Hematopoietic multipotent progenitor cell treated with erythropoietin and hydrocortisone succinate and interleukin-3 and kit ligand, for 15 days (in vitro differentiated cells): ENCODE data around the gene NCEH1.
"Not testable (repeated sequence)": the region's sequence is repeated elsewhere in the genome, so short reads cannot be mapped to it uniquely, and the experiment has no call there.

Experiments used
- DNase-seq: peaks from one replicate; pipeline ENCODE4 v3.0.0-alpha.2; 2015; ENCODE audit warnings: low spot score

Gene NCEH1

DNA sequence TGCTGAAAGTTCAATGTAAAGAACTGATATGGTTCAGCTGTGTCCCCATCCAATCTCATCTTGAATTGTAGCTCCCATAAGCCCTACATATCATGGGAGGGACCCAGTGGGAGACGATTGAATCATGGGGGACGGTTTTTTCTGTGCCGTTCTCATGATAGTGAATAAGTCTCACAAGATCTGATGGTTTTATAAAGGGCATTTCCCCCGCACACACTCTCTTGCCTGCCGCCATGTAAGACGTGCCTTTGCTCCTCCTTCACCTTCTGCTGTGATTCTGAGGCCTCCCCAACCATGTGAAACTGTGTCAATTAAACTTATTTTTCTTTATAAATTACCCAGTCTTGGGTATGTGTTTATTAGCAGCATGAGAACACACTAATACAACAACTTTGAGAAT, 101.1 kb downstream of the NCEH1 start:
- no peak for DNase-seq

DNA sequence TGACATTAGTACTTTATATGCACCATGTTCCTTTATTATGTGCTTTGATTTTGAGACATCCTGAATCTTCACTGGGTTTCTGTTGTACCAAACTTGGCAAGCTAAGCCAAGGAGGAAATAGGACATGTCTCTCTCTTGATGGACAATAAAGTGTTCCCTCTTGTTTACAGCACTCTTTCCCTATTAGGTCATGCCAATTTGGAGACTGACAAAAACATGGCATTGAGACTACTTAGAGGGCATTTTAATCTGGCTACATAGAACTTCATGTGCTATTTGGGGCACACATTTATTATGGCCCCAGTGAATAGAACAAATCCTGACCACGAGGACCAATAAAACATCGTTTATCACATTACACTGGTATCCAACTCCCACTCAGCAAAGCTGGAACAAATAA, 102.3 kb downstream of the NCEH1 start:
- DNase-seq = no peak

DNA sequence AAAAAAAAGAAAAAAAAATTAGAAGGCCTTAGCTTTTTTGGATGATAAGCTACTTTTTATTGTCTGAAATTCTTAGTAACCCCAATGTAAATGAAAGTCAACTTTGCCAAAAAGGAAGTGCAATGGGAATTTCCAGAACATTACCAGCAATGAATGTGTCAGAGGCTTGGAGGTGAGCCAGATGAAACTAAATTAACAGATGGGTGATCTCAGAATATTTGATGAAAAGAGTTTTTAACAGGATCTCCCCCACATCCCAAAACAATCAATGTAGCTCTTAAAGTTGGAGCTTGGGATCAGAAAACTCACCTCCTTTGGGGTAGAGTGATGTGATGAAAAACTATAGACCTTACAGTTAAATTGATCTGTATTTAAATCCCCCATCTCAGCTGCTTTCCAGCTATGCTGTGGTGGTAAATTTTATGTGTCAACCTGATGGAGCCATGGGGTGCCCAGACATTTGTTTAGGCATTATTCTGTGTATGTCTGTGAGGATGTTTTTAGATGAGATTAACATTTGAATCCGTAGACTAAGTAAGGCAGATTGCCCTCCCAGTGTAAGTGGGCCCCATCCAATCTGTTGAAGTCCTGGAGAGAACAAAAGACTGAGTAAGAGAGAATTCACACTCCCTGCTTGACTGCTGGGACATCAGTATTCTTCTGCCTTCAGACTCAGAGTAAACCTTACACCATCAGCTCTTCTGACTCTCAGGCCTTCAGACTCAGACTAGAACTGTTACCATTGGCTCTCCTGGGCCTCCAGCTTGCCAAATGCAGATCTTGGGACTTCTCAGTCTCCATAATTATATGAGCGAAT, 103.4 kb downstream of the NCEH1 start:
- DNase-seq = no peak

DNA sequence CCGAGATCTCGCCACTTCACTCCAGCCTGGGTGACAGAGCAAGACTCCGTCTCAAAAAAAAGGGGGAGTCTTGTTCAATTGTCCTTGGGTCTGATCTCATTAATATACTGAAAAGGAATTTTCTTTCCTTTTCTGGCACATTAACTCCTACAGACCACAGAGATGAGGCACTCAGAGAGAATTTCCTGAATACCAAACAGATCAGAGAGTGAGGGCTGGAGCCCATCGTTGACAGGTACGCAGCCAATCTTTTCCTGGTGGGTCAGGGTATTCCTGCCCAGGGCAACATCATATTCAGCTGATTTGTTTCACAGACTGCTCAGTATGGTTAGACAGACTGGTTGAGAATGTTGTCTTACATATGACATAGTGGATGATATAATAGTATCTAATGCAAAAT, 104.8 kb downstream of the NCEH1 start:
- no peak for DNase-seq

DNA sequence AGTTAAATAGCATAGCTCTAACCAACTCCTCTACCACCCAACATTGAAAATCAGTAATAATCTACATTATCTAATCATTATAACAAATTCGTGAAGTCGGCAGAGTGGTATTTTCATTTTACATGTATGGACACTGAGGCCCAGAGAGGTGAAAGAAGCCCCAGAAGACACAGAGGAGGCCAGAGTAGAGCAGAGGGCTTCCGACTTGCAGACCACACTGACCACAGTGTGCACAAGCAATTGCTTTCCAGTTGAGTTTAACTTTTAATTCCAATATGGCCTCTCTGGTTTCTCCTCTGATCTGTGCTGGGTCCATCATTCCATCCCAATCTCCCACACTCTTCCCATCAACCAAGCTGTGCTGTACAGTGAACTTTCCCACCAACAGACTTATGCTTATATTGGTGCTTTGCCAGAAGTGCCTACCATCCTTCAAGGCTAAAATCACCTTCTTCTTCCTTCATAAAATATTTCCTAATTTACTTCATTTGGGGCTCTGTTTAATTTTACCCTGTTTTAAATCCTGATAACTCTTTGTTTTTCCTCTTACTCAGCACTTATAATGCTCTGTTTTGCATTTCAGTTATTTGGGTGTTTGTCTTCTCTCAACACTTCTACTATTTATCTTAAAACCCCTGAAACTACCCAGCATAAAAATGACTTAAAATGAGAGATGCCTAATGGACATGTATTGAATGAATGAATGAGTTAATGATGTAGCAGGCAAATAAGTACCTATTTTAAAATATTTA, 105.8 kb downstream of the NCEH1 start:
- DNase-seq = no peak

DNA sequence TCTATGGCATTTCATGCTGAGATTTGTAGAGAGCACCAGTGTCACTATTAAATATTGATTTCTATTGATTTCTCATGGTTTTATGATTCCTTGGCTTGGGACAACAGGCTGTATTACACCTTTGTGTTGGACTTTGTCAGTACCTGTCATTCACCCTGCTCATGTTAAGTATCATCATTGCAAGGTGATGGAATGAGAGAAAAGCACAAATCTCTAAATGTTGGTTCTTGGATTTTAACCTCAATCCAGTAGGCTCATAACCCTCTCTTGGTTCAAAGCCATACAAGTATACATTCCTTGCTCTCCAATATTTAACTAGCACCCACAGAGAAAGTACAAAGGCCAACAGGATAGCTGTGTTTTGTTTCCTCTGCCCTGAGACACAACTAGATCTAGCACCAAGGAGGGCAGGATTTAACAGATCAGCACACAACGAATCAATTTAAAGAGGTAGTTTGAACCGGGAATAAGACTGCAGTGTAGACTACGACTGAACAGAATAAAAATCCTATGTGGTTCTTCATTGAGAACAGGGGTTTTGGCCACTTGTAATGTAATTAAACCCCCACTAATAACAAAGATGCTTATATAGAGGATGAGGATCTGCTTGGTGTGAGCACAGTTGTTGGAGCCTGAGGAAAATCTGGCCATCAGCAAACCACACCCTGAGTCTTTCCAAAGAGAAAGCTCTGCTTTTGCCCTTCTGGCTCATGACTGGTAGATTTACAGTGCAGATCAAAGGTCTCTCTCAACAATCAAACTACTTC, 109.6 kb downstream of the NCEH1 start:
- DNase-seq = no peak

DNA sequence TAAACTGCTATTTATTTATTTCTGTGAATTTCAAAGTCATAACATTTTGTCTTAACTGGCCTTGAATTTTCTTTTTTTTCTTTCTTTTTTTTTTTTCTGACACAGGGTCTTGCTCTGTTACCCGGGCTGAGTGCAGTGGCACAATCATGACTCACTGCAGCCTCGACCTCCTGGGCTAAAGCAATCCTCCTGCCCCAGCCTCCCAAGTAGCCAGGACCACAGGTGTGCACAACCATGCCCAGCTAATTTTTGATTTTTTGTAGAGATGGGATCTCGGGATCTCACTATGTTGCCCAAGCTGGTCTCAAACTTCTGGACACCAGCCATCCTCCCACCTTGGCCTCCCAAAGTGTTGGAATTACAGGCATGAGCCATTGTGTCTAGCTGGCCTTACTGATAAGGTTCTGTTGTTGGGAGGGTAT, 110.2 kb downstream of the NCEH1 start:
- DNase-seq = no peak

DNA sequence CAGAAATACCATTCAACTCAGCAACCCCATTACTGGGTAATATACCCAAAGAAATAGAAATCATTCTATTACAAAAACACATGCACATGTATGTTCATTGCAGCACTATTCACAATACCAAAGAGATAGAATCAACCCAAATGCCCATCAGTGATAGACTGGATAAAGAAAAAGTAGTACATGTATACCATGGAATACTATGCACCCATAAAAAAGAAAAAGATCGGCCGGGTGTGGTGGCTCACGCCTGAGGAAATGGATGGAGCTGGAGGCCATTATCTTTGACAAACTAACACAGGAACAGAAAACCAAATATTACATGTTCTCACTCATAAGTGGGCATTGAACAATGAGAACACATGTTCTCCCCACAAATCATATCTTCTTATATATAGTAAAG, 112.0 kb downstream of the NCEH1 start:
- DNase-seq = no peak

DNA sequence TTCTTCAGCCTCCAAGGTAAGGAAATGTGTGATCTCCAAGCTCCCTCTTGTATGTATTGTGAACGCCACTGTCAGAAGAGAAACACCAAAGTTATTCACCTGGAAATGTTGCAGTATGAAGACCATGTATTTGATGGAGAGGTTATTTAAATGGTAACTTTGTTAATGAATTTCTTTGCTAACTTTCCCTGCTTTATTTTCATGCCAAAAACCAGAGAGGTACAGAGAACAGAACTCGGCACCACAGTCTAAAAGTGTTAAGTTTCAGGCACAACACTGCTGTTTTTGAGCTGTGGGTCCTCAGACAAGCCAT, 114.5 kb downstream of the NCEH1 start:
- no peak for DNase-seq

DNA sequence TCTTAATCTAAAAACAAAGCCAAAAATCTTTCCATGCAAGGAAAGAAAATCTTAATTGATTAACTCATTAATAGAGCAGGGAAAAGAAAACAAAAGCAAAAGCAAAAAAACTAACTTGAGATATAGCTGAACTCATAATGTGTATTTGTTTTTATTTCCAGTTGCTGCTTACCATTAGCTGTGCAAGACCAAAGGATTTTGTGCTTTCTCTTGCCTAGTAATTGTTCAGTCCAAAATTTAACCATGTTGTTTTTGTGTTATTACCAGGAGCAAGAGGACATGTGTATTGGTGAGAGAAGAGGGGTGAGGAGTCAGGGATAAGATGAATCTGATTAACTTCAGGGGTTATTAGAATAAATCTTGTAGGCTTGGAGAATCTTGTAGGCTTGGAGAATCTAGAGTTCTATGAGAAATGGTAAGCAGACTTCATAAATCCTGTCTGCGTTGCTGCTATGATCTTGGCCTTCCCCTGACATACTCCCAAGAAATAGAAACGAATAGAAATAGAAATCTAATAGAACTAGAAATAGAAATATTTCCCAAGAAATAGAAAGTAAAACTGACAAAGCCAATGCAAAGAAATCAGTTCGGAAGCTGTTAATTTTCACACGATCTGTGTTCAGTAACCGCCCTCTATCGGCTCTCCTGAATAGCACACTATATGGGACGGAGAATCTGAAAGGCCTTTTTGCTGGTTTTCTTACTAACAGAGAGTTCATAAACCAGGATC, 115.0 kb downstream of the NCEH1 start:
- DNase-seq = peak; percentile 47

DNA sequence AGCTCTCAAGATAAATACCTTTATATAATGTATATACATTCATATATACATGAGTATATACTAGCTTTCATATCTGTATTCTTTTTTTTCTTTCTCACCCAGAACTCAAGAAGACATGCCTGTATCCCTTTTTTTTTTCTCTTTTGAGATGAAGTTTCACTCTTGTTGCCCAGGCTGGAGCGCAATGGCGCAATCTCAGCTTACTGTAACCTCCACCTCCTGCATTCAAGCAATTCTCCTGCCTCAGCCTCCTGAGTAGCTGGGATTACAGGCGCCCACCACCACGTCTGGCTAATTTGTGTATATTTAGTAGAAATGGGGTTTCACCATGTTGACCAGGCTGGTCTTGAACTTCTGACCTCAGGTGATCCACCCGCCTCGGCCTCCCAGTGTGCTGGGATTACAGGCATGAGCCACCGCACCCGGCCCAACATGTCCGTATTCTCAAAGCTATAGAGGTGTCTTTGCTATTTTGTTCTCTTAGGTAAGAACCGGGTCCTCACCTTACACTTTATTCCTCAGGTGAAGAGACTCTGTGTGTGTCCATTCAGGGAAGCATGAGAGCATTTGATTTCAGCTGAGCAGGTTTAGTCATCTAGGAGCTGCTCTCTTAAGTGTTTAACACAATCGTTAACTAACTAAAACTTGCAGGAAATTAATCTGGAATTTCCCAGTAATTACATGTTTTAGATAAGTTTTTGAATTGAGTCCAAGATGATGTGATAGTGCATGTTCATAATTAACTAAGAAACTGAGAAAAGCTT, 115.8 kb downstream of the NCEH1 start:
- DNase-seq = not testable (repeated sequence)

DNA sequence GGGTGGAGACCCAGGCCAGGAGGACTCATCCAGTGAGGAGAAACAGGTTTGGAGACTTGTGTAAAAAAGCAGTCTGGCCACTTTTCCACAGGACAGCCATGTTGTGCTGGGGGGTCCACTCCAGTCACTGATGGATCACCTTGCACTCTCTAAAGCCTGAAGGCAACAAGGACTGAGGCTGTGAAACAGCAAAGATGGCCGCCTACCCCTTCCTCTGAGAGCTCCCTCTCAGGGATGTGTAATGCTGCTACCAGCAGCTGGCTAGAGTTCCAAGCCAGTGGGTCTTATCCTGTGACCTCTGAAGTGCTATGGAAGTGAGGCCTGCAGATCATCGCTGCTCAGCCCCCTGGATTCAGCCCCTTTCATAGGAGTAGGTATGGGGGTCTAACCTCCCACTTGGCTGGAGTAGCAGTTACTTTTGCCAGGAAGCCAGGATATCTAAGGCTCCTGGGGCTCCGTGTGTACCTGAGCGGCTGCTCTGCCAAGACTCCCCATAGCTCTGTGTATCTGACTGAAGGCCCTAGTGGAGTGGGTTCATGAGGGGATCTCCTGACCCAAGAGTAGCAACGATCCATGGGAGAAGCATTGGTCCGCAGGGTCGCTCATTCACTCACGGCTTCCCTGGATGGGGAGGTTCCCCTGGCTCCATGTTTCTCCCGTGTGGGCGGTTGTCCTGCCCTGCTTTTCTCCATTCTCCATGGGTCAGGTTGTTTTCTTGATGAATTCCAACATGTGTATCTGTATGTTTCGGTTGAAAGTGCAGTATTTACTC, 117.8 kb downstream of the NCEH1 start:
- DNase-seq = no peak

DNA sequence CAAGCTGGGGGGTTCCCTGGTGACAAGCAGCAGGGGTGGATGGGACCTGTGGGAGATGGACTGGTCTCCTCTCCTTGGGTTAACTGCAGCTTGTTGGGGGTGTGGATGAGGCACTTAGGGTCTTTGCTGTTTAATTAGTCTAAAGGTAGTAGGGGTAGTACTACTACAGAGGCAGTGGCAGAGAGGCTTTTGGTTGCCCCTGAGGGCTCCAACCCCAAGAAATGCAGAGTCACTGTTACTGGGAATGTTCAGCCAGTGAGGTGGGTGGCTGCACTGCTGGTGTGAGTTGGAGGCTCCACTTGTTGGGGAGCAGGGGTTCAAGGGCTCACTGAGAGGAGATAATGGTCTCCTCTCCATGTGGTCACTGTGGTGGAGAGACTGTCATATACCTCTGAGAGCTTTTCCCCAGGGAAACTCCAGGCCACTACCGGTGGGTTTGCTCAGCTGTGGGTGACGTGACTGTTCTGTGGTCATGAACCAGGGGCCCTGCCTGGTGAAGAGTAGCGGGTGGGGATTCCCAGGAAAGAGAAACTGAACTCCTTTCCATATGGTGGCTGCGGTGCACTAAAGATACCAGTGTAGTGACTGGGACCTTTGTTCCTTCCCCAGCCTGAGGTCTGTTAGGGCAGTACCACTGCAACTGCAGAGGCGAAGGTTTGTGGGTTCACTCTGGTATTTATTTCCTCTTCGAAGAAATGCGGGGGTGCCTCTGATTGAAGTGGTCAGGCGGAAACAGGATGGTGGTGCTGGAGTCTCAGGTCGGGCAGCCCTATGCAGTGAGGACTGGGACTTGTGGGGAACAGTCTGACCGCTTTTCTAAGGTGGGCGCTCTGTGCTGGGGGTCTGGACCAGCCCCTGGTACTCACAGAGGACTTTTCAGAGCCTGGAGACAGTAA, 118.7 kb downstream of the NCEH1 start:
- DNase-seq = no peak

DNA sequence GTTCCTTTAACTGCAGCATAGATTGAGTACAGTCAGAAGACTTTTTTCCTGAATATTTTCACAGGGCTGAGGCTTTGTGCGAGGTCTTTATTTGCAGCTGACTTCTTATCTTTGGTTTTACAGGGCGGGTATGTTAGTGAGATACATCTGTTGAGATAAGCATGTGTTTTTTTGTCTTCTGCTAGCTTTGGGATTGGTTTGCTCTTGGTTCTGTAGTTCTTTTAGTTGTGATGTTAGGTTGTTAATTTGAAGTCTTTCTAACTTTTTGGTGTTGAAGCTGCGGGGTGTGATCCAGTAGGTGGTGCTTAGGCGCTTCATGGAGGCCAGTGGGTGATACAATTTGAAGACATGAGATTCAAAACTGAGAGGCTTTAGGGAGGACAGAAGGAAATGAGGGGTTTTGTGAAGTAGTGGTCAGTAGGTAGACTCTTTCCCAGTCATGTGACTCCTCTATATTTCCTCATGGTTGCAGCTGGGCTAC, 119.7 kb downstream of the NCEH1 start:
- DNase-seq = no peak

DNA sequence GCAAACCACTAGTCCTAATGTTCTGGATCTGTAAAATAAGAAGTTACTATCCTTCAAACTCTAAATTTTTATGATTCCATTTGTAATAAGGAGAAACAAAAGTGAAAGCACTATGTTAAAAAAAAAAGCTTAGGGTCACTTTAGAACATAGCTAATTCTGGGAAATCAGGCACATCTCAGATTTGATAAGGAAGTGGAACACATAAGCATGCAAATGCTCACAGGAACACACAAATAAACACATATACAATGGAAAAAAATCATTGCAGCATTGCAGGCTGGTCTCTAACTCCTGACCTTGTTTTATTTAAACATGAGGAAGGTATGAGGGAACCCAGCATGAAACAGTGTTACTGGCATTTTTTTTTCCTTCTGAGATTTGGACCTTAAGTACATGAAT, 124.4 kb downstream of the NCEH1 start:
- DNase-seq = no peak

DNA sequence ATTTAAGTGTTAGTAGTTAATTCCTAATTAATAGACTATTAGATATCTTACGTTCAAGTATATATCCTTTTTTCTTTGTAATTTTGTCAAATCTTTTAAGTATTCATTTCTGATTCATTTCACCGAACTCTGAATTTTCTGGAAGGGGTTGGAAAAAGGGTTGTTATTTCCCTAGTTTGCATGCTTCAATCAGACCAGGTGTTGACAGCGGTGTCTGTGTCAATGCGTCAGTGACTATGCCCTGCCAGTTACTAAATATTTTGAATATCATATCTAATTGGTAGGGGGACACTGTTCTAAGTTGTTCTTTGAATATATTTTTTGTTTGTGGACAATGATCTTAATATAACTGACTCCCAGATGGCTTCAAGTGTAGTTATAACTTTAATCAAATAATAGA, 124.9 kb downstream of the NCEH1 start:
- DNase-seq = no peak

DNA sequence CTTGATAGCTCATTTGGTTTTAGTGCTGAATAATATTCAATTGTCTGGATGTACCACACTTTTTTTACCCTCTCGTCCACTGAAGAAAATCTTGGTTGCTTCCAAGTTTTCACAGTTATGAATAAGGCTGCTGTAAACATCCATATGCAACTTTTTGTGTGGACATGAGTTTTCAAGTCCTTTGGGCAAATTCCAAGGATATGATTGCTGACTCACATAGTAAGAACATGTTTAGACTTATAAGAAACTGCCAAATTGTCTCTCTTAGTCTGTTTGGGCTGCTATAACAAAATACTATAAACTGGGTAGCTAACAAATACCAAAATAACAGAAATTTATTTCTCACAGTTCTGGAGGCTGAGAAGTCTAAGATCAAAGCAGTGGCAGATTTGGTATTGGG, 128.2 kb downstream of the NCEH1 start:
- no peak for DNase-seq

DNA sequence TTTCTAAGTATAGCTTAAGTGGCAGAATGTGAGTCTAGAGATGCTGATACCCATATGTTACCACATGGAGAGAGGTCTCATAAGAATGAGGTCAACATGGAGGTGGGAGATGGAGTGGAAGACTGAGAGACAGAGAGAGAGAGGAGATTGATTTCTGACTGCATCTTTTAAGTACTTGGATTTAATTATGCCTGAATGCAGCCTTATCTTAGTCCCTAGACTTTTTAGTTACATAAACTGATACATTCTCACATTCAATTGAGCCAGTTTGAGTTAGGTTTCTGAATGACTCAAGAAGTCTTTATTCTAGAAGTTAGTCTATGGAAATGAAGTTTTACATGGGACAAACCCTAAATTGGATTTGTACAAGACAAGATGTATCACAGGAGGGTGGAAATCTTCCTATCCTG, 129.1 kb downstream of the NCEH1 start:
- no peak for DNase-seq

DNA sequence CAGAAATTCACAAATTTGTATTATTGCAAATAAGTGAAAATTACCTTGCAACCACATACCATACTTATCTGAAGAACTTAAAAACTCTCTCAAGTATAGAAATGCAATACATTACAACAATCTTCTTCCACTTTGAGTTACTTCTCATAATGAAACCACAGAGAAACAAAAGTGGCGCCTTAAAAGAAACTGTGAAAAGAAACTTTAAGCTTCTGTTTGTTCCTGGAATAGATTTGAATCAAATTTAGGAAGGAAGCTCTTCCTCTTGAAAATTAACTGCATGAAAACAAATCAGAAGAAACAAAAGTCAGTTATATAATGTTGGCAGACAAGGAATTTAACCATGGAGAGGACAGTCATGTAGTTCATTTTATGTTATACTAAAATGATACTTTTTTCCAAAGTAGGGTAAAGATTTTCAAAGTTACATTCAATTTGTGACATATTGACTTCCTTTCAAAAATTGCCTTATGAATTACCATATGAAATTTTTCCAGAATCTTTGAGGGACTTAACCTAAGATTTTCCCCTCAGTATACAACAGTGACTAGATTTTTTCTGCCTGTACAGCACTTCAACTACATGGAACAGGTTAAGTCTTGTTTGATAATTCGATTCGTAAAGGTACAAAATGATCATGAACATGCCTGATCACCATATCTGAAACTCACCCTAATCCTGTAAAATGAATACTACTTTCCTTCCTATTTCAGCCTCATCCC, 130.0 kb downstream of the NCEH1 start:
- no peak for DNase-seq
